ENCODE results near the gene CENPV.
"Not testable (repeated sequence)": the region's sequence is repeated elsewhere in the genome, so short reads cannot be mapped to it uniquely, and the experiment has no call there.

The CENPV gene

DNA sequence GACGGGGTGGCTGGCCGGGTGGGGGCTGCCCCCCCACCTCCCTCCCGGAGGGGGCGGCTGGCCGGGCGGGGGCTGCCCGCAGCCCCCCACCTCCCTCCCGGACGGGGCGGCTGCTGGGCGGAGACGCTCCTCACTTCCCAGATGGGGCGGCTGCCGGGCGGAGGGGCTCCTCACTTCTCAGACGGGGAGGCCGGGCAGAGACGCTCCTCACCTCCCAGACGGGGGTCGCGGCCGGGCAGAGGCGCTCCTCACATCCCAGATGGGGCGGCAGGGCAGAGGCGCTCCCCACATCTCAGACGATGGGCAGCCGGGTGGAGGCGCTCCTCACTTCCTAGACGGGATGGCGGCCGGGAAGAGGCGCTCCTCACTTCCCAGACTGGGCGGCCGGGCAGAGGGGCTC lies 41.2 kb downstream of the CENPV start:
- not testable (repeated sequence) for DNase-seq (ENCODE audit: low spot score)

DNA sequence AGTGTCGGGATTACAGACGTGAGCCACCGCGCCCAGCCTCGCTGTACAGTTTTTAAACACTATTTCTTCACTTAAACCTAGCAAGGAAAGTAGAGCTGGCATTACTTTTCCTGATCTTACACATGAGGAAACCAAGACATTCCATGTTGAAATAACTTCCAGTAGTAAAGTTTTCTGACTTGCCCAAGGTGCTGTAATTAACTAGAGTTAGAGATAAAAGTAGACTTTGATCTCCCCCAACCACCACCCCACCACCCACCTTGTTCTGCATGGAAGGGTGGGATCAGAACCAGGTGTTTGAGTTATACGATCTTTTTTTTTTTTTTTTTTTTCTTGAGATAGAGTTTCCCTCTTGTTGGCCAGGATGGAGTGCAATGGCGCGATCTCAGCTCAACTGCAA lies 47.1 kb downstream of the CENPV start:
- DNase-seq (ENCODE audit: low spot score): no peak

DNA sequence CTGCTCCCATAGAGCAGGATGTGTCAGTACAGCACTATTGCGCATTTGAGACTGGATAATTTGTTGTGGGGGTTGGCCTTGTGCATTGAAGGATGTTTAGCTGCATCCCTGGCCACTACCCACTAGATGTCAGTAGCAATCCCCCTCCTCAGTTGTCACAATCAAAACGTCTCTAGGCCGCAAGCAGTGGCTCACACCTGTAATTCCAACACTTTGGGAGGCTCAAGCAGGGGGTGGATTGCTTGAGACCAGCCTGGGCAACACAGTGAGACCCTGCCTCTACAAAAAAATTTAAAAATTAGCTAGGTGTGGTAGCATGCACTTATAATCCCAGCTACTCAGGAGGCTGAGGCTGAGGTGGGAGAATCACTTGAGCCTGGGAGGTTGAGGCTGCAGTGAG lies 48.4 kb downstream of the CENPV start:
- DNase-seq (ENCODE audit: low spot score): no peak

DNA sequence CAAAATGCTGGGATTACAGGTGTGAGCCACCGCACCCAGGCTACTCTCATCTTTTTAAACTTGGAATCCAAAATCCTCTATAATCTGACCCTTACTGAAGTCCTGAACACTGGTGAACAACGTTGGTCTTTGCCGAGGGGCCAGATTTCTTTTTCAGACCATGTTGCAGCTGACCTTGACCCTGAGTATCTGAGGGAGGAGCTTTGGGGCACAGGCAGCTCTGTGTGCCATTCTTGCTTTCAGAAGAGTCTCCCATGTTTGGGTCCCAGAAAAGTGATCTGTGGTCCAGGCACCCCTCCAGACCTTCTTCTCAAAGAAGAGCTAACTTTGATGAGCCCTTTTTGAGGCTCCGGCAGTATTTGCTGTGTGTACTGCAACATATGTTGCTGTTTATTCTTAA lies 50.4 kb downstream of the CENPV start:
- no peak for DNase-seq (ENCODE audit: low spot score)

DNA sequence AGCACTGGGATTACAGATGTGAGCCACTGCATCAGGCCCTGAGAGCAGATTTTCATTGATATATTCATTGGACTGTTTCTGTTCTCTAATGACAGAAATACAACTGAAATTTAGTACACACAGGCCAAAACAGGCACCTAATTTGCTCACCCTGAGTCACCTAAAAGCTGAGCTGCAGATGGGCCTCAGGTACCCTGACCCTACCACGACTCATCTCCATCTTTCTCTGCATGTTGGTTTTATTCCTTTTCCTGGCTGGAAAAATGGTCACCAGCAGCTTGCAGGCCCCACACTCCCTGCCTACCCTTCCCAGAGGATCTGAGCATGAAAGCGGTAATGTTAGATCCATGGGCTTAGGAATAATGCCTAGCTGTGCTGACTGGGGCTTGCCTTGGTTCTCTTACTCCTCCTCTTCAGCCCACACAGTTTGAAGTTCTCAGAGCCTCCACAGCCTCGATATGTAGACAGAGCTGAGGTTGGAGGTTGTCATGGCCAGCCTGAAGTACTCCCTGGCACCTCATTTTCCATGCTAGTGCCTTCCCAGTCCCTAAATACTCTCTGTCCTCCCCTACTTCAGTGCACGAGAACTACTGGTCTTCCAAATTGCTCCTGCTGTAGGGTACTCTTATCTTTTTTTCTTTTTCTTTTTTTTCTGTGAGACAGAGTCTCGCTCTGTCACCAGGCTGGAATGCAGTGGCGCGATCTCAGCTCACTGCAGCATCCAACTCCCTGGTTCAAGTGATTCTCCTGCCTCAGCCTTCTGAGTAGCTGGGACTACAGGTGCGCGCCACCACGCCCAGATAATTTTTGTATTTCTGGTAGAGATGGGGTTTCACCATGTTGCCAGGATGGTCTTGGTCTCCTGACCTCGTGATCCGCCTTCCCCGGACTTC lies 51.1 kb downstream of the CENPV start:
- no peak for DNase-seq (ENCODE audit: low spot score)

DNA sequence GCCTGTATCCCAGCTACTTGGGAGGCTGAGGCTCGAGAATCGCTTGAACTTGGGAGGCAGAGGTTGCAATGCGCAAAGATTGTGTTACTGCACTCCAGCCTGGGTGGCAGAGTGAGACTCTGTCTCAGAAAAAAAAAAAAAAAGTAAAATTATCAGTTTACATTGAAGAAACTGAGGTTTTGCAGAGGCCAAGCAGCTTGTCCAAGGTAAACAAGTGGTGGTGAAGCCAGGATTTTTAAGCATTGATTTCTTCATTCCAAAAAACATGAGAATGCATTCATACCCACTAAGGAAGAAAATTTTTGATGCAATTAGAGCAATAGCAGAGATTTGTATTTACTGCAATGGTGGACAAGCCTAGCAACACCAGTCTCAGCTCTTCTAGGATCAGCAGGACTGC lies 52.7 kb downstream of the CENPV start:
- no peak for DNase-seq (ENCODE audit: low spot score)

DNA sequence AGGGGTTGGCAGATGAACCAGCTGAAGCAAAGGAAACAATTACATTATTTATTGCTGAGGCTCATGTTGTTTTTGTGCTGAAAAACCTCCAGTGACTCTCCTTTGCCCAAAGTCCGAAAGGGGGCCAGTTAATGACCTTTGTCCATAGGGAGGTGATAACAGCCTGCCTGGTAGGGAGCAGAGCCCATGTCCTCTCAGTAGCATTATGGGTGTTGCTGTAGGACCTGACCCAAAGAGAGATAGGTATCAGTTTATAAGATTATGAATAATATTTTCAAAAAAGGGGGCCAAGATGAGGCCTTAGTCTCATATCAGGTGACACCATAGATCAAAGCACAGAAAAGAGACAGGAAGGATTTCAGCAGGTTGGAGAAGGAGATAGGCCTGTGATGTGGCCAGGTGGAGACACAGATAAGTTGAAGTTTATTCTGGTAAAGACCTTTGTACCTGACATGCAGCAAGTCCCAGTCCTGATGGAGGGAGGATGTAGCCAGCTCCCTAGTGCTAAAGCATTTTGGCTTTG lies 55.1 kb downstream of the CENPV start:
- no peak for DNase-seq (ENCODE audit: low spot score)

DNA sequence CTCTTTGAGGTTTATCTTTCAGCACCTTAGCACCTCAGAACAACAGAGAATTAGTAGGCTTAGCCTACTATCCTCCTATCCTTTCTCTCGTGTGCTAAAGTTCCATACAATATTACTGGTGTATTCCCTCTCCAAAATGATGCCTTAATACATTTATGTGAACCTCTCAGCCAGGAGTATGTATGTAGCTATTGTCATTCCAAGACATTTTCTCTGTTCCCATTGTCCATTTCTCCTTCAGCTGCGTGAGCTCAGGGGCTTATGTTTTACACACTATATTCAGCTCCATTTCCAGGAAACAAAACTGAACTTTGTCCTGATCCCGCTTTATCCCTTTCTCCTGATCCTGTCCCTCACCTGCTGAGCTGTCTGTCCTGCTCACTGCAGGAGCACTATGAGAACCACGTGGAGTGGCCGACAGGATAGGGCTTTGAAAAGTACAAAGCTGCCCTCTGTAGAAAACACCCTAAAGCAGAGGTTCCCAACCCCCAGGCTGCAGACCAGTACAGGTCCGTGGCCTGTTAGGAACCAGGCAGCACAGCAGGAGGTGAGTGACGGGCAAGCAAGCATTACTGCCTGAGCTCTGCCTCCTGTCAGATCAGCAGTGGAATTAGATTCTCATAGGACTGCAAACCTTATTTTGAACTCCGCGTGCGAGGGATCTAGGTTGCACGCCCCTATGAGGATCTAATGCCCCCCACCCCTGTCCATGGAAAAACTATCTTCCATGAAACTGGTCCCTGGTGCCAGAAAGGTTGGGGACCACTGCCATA lies 55.7 kb downstream of the CENPV start:
- DNase-seq (ENCODE audit: low spot score): no peak

DNA sequence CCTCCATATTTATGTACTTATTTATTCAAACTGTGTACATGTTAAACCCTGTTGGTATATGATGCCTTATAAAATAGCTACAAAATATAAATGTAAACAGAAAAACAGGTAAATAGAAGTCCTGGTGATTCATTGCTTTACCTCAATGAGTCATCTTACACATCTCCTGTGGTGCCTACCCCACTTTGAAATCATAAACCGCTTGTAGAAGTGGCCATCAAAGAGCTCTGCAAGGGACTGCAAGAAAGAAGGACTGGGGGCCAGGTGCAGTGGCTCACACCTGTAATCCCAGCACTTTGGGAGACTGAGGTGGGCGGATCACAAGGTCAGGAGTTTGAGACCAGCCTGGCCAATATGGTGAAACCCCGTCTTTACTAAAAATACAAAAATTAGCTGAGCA lies 57.2 kb downstream of the CENPV start:
- not testable (repeated sequence) for DNase-seq (ENCODE audit: low spot score)

DNA sequence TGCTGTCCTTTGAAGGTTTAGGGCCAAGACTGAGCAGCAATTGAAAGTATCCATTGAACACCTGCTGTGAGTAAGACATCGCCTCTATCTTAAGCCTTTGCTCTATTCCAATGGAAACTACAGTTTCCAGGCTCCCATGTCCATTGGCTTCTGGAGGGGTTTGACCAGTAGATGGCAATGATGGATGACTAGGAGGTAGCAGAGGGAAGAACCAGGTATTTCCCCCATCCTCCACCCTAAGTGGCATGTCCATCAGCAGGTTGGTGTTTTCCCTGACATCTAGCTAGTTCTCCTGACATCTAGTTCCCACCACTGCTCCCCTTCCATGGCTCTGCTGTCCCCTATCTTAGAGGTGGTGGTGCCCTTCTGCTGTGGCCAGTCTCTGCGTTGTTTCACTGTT lies 58.7 kb downstream of the CENPV start:
- no peak for DNase-seq (ENCODE audit: low spot score)

DNA sequence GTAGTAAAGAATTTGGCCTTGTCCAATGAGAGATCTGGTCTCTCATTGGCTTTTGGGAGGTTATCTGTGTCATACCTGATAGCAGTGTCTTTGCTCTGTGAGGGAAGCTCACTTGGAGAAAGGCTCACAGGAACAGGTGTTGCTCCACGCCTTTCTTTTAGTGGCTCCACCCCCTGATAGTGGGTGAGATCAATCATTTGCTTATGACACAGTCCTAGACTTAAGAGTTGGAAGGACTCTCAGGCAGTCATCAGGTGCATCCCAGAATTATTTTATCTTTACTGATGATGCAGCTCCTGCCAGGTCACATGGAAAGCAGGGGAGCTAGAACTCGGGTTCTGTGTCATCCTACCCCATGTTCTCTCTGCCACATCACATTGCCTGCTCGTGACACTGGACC lies 59.3 kb downstream of the CENPV start:
- DNase-seq (ENCODE audit: low spot score): no peak

All from globus pallidus (tissue), 1 donor.